Ectodermal cell (in vitro differentiated cells): ENCODE data around the gene ZW10. TPM values are rescaled to one million over a fixed set of nuclear protein-coding genes. Genes with fewer than 3 reads are reported as not detected.

Experiments
- H3K27ac ChIP-seq: 2 replicates; pipeline ENCODE4 v1.7.0; 2013; ENCODE audit warnings: mild to moderate bottlenecking, low read depth, low read length; ENCODE audit not compliant: insufficient read depth, poor library complexity, severe bottlenecking
- H3K27me3 ChIP-seq: 2 replicates; pipeline ENCODE4 v1.7.0; 2013; ENCODE audit warnings: mild to moderate bottlenecking, low read length; ENCODE audit not compliant: insufficient read depth, control insufficient read depth, poor library complexity, severe bottlenecking
- H3K36me3 ChIP-seq: one replicate; pipeline ENCODE4 v1.7.0; 2013; ENCODE audit warnings: low read length; ENCODE audit not compliant: control insufficient read depth, insufficient read depth
- H3K4me1 ChIP-seq: one replicate; pipeline ENCODE4 v1.7.0; 2013; ENCODE audit warnings: low read length; ENCODE audit not compliant: control insufficient read depth, insufficient read depth
- H3K4me3 ChIP-seq: 2 replicates; pipeline ENCODE4 v1.7.0; 2013; ENCODE audit warnings: low read depth, low read length, control low read depth; ENCODE audit not compliant: insufficient read depth
- H3K9me3 ChIP-seq: 2 replicates; pipeline ENCODE4 v1.7.0; 2013; ENCODE audit warnings: mild to moderate bottlenecking, low read length, moderate library complexity; ENCODE audit not compliant: control insufficient read depth
- WGBS, 2 experiments: methylation state at CpG; one replicate each; pipeline ENCODE4 v1.1.7; 2013; ENCODE audit warnings: missing lambda C conversion rate in 2 of 2; 5-methylcytosine and 5-hydroxymethylcytosine counted together
- polyA plus RNA-seq, 4 experiments: library from polyadenylated mRNA; stranded (reverse); fragments of 50-300 nt; gene quantifications; one replicate each; pipeline ENCODE4 v1.2.3, GENCODE V29; 2013

The ZW10 gene, protein sequence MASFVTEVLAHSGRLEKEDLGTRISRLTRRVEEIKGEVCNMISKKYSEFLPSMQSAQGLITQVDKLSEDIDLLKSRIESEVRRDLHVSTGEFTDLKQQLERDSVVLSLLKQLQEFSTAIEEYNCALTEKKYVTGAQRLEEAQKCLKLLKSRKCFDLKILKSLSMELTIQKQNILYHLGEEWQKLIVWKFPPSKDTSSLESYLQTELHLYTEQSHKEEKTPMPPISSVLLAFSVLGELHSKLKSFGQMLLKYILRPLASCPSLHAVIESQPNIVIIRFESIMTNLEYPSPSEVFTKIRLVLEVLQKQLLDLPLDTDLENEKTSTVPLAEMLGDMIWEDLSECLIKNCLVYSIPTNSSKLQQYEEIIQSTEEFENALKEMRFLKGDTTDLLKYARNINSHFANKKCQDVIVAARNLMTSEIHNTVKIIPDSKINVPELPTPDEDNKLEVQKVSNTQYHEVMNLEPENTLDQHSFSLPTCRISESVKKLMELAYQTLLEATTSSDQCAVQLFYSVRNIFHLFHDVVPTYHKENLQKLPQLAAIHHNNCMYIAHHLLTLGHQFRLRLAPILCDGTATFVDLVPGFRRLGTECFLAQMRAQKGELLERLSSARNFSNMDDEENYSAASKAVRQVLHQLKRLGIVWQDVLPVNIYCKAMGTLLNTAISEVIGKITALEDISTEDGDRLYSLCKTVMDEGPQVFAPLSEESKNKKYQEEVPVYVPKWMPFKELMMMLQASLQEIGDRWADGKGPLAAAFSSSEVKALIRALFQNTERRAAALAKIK
- polyA plus RNA-seq (2013, experiment 1 of 4) = 31.4 TPM
- polyA plus RNA-seq (2013, experiment 2 of 4) = 32.4 TPM
- 23.0 TPM for polyA plus RNA-seq (2013, experiment 3 of 4)
- 25.5 TPM for polyA plus RNA-seq (2013, experiment 4 of 4)

DNA sequence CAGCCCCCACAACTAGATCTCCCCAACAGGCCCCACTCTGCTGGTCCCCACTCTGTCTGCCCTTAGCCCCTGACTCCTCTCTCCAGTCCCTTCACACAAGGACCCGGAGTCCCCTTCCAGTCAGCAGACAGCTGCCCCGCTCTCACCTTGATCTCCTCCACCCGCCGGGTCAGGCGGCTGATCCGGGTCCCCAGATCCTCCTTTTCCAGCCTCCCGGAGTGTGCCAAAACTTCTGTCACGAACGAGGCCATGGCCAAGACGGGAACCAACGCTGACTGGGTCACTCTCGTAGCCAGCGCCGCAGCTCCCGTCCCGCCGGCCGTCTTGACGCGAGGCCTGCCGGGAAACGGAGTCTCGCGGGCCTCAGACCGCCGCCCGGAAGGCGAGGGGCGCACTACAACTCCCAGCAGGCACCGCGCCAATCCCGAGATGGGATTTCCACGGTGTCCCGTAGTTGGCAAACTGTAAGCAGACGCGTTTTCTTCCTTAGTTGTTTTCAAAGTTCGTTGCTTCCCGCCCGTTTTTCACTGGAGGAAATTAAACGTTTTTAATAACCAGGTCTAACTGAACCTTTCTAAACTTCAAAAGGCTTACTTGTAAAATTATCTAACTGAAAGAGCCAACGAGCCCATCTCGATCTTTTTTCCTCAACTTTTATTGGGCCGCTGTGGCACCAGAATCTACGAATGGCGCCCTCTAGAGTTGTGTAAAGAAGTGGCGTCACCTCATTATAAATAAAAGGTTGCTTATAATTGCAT is at the start of gene ZW10:
Gene ZW10 (minus strand): TSS at position 277 of the 758 bp plus-strand sequence. CDS start 26 bp downstream, at position 251.
- Histone ChIP-seq H3K36me3 (no peaks in the 10 kb centered on the region), H3K4me3 (peak within 1 kb of the TSS; percentile 80), H3K9me3 (no peaks in the 10 kb centered on the region), H3K27ac (peak within 1 kb of the TSS; percentile 27), H3K27me3 (peaks cover 7% of the 10 kb centered on the region), H3K4me1 (no peaks in the 10 kb centered on the region)
- 0% methylated on average over 42 to 43 of the region's 46 CpGs for WGBS, 2 experiments

DNA sequence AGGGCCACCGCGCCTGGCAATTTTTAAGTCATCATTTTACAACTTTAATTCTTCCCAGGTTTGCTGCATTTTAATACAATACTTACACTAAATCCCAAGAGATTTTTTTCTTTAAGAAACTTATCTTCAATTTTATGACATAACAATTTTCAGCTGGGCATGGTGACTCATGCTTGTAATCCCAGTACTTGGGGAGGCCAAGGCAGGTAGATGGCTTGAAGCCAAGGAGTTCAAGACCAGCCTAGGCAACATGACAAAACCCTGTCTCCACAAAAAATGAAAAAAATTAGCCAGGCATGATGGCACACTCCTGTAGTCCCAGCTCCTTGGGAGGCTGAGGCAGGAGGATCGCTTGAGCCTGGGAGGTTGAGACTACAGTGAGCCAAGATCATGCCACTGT is 44.9 kb upstream of the ZW10 start:
- no peaks in the 10 kb centered on the region for H3K9me3 ChIP-seq
- no peak overlapping the region for H3K4me3 ChIP-seq
- 93 to 96% methylated on average over 3 of the region's 3 CpGs for WGBS, 2 experiments
- H3K36me3 ChIP-seq = no peaks in the 10 kb centered on the region
- no peaks in the 10 kb centered on the region for H3K27me3 ChIP-seq
- no peak overlapping the region for H3K27ac ChIP-seq
- peaks cover 10% of the 10 kb centered on the region for H3K4me1 ChIP-seq

DNA sequence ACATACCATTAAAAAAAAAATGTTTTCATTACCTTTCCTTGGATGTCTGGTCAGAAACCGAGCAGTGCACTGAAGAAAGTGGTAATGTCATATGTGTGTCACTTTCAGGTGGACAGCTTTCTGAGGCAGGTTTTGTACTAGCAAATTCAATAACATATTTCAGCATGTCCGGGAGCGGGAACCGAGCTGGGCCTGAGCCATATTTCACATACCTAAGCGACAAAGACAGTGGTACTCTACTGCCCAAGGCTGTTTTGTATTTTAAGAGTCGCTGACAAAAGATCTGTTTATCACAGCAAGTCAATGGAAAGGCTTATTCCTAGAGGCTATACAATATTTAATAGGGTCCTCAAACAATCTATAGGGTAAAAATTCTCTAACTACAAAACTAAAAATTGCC is 44.1 kb upstream of the ZW10 start:
- 94 to 98% methylated on average over 6 of the region's 6 CpGs for WGBS, 2 experiments
- peaks cover 14% of the 10 kb centered on the region for H3K4me1 ChIP-seq
- H3K36me3 ChIP-seq = no peaks in the 10 kb centered on the region

DNA sequence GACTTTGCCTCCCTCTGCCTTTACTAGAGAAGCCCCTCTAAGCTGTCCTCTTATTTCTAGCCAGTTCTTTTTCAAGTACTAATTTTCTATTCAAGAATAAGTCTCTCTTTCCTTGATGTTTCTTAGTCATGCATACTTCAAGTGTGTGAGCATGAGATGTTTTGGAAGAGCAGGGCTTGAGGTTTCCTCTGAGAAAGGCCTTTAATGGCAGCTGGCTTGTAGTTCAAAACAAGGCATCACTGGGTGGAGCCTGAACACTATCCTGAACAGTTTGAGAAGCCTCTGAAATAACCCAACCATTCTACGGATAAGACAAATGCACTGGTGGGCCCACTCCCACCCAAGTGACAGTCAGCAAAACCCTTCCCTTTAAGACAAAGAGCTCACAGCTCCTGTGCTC is 43.7 kb upstream of the ZW10 start:
- Histone ChIP-seq H3K27me3 (no peaks in the 10 kb centered on the region), H3K9me3 (no peaks in the 10 kb centered on the region), H3K36me3 (no peaks in the 10 kb centered on the region), H3K27ac (no peak overlapping the region), H3K4me3 (no peak overlapping the region), H3K4me1 (peaks cover 14% of the 10 kb centered on the region)
- 92 to 95% methylated on average over 1 of the region's 1 CpG for WGBS, 2 experiments

More for the DNA sequence above, 44.1 kb upstream of the ZW10 start:
- no peak overlapping the region for H3K4me3 ChIP-seq
- H3K27ac ChIP-seq = no peak overlapping the region
- no peaks in the 10 kb centered on the region for H3K9me3 ChIP-seq
- no peaks in the 10 kb centered on the region for H3K27me3 ChIP-seq

DNA sequence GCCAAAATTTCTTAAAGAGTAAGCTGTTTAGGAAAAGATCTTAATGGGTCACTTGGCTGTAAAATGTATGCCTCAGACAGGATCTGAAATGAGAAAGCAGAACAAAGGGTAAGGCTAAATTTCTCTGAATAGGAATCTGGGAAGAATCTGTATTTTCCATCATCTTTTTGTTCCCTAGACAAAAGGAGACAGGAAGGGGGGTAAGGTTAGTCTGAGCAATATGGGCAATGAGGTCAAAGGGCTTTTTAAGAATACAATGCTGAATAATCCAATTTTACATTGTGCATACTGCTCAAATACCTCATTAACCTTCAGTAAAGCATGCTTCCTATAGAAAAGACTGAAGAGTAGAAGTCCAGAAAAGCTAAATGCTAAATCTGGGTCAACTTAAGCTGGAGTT is 40.7 kb upstream of the ZW10 start:
- Histone ChIP-seq H3K4me1 (peaks cover 14% of the 10 kb centered on the region), H3K27ac (peak overlapping the region; percentile 40), H3K27me3 (no peaks in the 10 kb centered on the region), H3K4me3 (no peak overlapping the region), H3K36me3 (no peaks in the 10 kb centered on the region), H3K9me3 (no peaks in the 10 kb centered on the region)

DNA sequence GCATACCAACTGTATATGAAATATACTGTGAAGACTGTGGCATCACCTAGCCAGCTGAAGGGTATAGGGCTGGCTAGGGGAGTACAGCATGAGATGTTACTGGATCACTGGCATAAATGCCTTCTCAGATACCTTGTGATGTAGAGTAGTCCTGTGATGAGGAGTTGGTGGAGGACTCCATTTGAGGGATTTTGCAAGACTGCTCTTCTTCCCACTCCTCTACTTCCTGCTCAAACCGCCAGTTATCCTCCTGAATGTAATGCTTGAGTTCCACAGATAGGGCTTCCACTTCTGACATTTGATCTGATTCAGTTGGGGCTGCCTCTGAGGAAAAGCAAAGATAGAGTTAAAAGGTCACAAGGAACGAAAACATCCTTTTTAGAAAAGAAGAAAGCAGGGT is 35.4 kb upstream of the ZW10 start:
- H3K27ac ChIP-seq = no peak overlapping the region
- H3K36me3 ChIP-seq = no peaks in the 10 kb centered on the region
- 88% methylated on average over 1 of the region's 2 CpGs for WGBS, 2 experiments
- H3K27me3 ChIP-seq = no peaks in the 10 kb centered on the region
- H3K4me3 ChIP-seq = no peak overlapping the region
- peaks cover 9% of the 10 kb centered on the region for H3K4me1 ChIP-seq
- no peaks in the 10 kb centered on the region for H3K9me3 ChIP-seq

DNA sequence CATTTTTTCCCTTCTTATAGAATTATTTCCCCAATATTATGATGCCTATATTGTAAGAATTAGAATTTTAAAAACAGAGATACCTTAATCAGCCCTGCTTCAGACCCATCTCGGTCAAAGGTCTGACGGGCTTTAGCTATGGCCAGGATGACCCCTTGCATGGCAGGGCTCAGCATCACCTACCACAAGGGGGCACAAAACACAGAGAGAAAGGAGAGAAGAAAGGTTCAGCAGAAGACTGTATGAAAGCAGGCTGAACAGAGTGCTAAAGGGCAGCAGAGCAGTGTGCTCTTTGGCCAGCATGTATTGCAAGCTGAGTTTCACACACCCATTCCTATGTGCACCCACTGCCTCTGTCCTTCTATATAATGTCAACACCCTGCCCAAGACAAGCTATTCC is 32.9 kb upstream of the ZW10 start:
- Histone ChIP-seq H3K4me3 (no peak overlapping the region), H3K27ac (no peak overlapping the region), H3K9me3 (no peaks in the 10 kb centered on the region), H3K27me3 (no peaks in the 10 kb centered on the region), H3K4me1 (no peaks in the 10 kb centered on the region), H3K36me3 (peaks cover 8% of the 10 kb centered on the region)
- WGBS, 2 experiments = 82 to 96% methylated on average over 2 of the region's 2 CpGs

DNA sequence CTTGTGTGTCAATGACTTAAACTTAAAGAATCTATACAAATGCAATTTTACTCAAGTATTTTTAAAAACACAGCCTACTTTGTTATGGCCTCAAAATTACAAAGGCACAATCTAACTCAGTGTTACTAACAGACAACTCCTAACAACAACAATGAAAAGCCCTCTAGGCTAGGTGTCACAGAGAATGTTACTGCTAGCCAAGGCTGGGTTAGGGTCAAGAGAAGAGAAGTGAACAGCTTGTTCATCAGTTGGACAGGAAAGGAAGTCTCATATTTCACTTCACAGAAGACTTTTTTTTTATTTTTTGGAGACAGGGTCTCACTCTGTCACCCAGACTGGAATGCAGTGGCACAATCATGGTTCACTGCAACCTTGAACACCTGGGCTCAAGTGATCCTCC is 32.1 kb upstream of the ZW10 start:
- Histone ChIP-seq H3K27ac (no peak overlapping the region), H3K4me1 (no peaks in the 10 kb centered on the region), H3K9me3 (no peaks in the 10 kb centered on the region), H3K36me3 (peaks cover 8% of the 10 kb centered on the region), H3K4me3 (no peak overlapping the region), H3K27me3 (no peaks in the 10 kb centered on the region)

DNA sequence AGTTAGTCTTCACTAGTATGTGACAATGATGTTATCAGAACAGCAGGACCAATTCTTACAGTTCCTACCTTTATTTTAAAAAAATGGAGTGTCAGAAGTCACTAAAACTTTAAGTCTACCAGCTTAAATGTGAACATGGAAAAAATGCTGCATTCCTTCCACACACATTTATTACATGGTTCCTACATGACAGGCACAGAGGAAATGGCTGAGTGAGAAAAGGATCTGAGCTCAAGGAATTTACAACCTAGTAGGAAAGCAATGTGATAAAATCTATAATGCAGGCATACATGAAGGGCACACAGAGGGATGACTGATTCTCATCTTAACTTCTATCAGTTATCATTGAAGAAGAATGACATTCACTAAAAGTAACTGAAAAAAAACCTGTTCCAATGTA is 29.1 kb upstream of the ZW10 start:
- no peak overlapping the region for H3K4me3 ChIP-seq
- no peaks in the 10 kb centered on the region for H3K4me1 ChIP-seq
- no peaks in the 10 kb centered on the region for H3K9me3 ChIP-seq
- no peak overlapping the region for H3K27ac ChIP-seq
- H3K36me3 ChIP-seq = peaks cover 8% of the 10 kb centered on the region
- H3K27me3 ChIP-seq = no peaks in the 10 kb centered on the region
